Gastroesophageal sphincter (tissue), 3 donors: ENCODE data around the gene WIPF1.

ENCODE experiments used
- POLR2A ChIP-seq, 2 donors: fragments of 450-650 bp; IDR thresholded peaks; one replicate each; pipeline ENCODE4 v1.6.1; 2017; ENCODE audit warnings: antibody characterized with exemption in 2 of 2, mild to moderate bottlenecking in 2 of 2, moderate library complexity in 1 of 2
- TF ChIP-seq, protein P1 (sequence below), 4 experiments: fragments of 200-600 bp in 2 of 4; fragments of 450-650 bp in 2 of 4; sonication (generic) in 1 of 4; IDR thresholded peaks; one replicate each; pipeline ENCODE4 v1.5.1; 2017 to 2019; ENCODE audit warnings: antibody characterized with exemption in 4 of 4, mild to moderate bottlenecking in 2 of 4, moderate library complexity in 2 of 4

DNA sequence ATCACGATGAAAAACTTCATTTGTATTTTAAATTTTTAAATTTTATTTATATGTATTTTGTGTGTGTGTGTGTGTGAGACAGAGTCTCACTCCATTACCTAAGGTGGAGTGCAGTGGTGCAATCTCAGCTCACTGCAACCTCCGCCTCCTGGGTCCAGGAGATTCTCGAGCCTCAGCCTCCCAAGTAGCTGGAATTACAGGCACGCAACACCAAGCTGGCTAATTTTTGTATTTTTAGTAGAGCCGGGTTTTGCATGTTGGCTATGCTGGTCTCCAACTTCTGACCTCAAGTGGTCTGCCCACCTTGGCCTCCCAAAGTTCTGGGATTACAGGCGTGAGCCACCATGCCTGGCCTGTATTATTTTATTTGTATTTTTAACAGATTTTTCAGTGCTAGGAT, 45.8 kb upstream of the WIPF1 start:
- TF ChIP-seq, protein P1, sequence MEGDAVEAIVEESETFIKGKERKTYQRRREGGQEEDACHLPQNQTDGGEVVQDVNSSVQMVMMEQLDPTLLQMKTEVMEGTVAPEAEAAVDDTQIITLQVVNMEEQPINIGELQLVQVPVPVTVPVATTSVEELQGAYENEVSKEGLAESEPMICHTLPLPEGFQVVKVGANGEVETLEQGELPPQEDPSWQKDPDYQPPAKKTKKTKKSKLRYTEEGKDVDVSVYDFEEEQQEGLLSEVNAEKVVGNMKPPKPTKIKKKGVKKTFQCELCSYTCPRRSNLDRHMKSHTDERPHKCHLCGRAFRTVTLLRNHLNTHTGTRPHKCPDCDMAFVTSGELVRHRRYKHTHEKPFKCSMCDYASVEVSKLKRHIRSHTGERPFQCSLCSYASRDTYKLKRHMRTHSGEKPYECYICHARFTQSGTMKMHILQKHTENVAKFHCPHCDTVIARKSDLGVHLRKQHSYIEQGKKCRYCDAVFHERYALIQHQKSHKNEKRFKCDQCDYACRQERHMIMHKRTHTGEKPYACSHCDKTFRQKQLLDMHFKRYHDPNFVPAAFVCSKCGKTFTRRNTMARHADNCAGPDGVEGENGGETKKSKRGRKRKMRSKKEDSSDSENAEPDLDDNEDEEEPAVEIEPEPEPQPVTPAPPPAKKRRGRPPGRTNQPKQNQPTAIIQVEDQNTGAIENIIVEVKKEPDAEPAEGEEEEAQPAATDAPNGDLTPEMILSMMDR (IDR thresholded peaks at IDR 0.05) = no peak
- TF ChIP-seq POLR2A (IDR thresholded peaks at IDR 0.05) = no peak
